H1 (cell line): Measurements from ENCODE around the gene STK32C. TPM values are rescaled to one million over a fixed set of nuclear protein-coding genes. Genes with fewer than 3 reads are reported as not detected.

Source experiments
- MAFK ChIP-seq: IDR thresholded peaks from 2 replicates; pipeline ENCODE4 v1.6.1; 2012; ENCODE audit warnings: low read depth, mild to moderate bottlenecking, improper control_type of control experiment, low read length
- SIX5 ChIP-seq: IDR thresholded peaks from 2 replicates; pipeline ENCODE4 v1.6.1; 2011; ENCODE audit warnings: mild to moderate bottlenecking, low read depth, low read length
- SP1 ChIP-seq: IDR thresholded peaks from 2 replicates; pipeline ENCODE4 v1.6.1; 2011; ENCODE audit warnings: low read depth, low read length
- SP4 ChIP-seq: IDR thresholded peaks from 2 replicates; pipeline ENCODE4 v1.6.1; 2012; ENCODE audit warnings: low read length, inconsistent platforms
- polyA plus RNA-seq, 7 experiments: library from polyadenylated mRNA; depleted of rRNA in 3 of 7; stranded (reverse) in 5 of 7; unstranded in 2 of 7; fragments of >200 nt in 5 of 7; fragments of 200-250 nt in 2 of 7; gene quantifications; 1 replicate in 5 of 7; 2 replicates in 1 of 7; 4 replicates in 1 of 7; pipeline versions ENCODE4 v1.2.1 to v1.2.3, GENCODE V29; 2011 to 2013; ENCODE audit warnings: missing spikeins in 2 of 7, mixed read lengths in 2 of 7
- total RNA-seq: library from RNA; stranded (reverse); fragmentation: NEBNext Ultra II Directional; extraction: Animal tissue kit (Norgen Biotek cat#: 25700); gene quantifications from 2 replicates; pipeline ENCODE4 v1.2.1, GENCODE V29; 2021

STK32C gene
- total and polyA plus RNA-seq, 2 of the 8 experiments (the other 6 are each of a cell fraction or from before 2014, with no cell fraction given): 10.6 to 15.6 TPM

DNA sequence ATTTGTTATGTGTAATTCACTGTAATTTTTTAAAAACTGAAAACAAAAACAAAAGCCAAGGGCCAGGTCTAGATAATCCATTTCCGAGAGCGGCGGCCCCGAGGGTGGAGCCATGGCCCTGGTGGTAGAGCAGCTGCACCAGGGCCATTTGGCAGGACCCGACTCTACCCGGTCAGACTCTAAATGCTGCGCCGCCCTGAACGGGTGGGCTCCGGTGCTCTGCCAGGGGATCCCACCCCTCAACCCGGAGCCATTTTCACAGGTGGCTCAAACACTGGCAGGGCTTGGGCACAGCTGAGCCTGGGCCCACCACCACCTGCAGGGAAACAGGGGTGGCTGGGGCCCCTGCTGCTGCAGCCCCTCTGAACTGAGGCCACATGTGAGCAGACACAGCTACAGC is 64.1 kb downstream of the STK32C start (continued):
- no peak for TF ChIP-seq MAFK
- TF ChIP-seq SP1: no peak
- TF ChIP-seq SP4: no peak
- TF ChIP-seq SIX5: no peak
